GM19351 (cell line): ENCODE results near the gene HAT1.

ENCODE experiments used
- ATAC-seq: cut with Tn5 transposase; IDR thresholded peaks from one replicate; pipeline ENCODE4 v1.9.1; 2021; ENCODE audit warnings: mild to moderate bottlenecking, moderate library complexity; ENCODE audit not compliant: unreplicated experiment

HAT1 gene

DNA sequence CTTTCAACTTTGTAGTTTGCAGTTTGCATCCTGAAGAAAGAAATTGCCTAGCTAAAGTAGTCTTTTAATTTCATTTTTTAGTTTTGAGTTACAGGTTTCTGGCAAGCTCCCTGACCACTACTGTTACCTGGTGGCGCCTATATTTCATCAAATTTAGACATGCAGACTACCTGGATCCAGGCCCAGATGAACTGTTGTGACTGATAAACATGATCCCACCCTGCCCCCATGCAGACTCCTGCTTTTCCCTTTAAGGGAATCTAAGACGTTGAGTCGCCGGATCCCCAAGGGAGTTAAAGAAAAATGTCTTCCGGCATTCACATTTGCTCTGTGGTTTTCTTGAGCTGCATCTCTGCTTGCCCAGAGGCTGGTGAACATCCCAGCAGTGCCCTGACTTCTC lies 99.7 kb downstream of the HAT1 start:
- ATAC-seq, result no peak

DNA sequence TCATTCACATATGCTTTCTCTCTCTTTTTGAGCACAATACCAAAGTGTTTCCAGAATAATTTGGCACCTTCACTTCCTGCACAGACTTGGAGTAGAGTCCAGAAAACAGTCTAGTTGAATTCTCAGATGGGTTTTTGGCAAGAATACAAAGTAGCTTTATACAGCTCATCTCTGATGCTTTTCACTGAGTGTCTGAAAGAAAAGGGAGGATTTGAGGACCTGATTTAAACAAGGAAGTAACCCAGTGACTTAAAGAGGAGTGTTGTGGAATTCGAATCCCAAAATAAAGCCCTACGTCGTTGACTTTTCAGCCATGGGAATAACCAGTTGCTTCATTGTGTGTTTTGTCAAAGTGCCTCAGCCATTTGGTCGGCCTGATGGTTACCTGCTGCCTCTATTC lies 109.3 kb downstream of the HAT1 start:
- ATAC-seq, result no peak
